Measurements from ENCODE around the gene ATP8A2. TPM values are rescaled to one million over a fixed set of nuclear protein-coding genes. Genes with fewer than 3 reads are reported as not detected.

ATP8A2 gene
- total RNA-seq, 1 experiment from 2014 or later: 5.2 TPM

DNA sequence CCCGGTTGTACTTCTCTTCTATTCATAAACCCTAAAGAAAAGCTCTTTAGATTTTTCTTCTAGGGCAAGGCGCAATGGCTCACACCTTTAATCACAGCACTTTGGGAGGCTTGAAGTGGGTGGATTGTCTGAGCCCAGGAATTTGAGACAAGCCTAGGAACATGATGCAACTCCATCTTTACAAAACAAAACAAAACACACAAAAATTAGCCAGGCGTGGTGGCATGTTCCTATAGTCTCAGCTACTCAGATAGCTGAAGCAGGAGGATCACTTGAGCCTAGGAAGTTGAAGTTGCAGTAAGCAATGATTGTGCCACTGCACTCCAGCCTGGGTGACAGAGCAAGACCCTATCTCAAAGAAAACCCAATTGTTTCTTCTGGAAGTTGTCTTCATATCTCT is 439.7 kb downstream of the ATP8A2 start:
- Mint-ChIP-seq H3K4me3 (no peak overlapping the region), H3K27me3 (ENCODE audit: low read depth) (no peaks in the 10 kb centered on the region), H3K4me1 (no peaks in the 10 kb centered on the region), H3K9me3 (peaks cover 10% of the 10 kb centered on the region), H3K27ac (no peak overlapping the region), H3K36me3 (peaks cover 5% of the 10 kb centered on the region)
- TF ChIP-seq, protein P1, sequence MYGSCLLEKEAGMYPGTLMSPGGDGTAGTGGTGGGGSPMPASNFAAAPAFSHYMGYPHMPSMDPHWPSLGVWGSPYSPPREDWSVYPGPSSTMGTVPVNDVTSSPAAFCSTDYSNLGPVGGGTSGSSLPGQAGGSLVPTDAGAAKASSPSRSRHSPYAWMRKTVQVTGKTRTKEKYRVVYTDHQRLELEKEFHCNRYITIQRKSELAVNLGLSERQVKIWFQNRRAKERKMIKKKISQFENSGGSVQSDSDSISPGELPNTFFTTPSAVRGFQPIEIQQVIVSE (CRISPR knock-in tag; IDR thresholded peaks at IDR 0.05; ENCODE audit: borderline replicate concordance): no peak
- TF ChIP-seq, protein P2, sequence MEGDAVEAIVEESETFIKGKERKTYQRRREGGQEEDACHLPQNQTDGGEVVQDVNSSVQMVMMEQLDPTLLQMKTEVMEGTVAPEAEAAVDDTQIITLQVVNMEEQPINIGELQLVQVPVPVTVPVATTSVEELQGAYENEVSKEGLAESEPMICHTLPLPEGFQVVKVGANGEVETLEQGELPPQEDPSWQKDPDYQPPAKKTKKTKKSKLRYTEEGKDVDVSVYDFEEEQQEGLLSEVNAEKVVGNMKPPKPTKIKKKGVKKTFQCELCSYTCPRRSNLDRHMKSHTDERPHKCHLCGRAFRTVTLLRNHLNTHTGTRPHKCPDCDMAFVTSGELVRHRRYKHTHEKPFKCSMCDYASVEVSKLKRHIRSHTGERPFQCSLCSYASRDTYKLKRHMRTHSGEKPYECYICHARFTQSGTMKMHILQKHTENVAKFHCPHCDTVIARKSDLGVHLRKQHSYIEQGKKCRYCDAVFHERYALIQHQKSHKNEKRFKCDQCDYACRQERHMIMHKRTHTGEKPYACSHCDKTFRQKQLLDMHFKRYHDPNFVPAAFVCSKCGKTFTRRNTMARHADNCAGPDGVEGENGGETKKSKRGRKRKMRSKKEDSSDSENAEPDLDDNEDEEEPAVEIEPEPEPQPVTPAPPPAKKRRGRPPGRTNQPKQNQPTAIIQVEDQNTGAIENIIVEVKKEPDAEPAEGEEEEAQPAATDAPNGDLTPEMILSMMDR (IDR thresholded peaks at IDR 0.05): no peak
- TF ChIP-seq TEAD1 (CRISPR knock-in tag; IDR thresholded peaks at IDR 0.05) (no peak), ZNF423 (CRISPR knock-in tag; IDR thresholded peaks at IDR 0.05) (no peak), ZNF317 (CRISPR knock-in tag; IDR thresholded peaks at IDR 0.05; ENCODE audit: borderline replicate concordance, low read depth) (no peak), SMAD3 (CRISPR knock-in tag; IDR thresholded peaks at IDR 0.05; ENCODE audit: borderline replicate concordance) (no peak), ZNF232 (CRISPR knock-in tag; IDR thresholded peaks at IDR 0.05) (no peak), NFE2L1 (CRISPR knock-in tag; IDR thresholded peaks at IDR 0.05) (no peak), FOXJ3 (CRISPR knock-in tag; IDR thresholded peaks at IDR 0.05; ENCODE audit: borderline replicate concordance) (no peak), RELA (CRISPR knock-in tag; IDR thresholded peaks at IDR 0.05; ENCODE audit: borderline replicate concordance) (no peak), NR2C2 (CRISPR knock-in tag; IDR thresholded peaks at IDR 0.05) (no peak), HMGA2 (CRISPR knock-in tag; IDR thresholded peaks at IDR 0.05) (no peak)
- TF ChIP-seq, protein P3, sequence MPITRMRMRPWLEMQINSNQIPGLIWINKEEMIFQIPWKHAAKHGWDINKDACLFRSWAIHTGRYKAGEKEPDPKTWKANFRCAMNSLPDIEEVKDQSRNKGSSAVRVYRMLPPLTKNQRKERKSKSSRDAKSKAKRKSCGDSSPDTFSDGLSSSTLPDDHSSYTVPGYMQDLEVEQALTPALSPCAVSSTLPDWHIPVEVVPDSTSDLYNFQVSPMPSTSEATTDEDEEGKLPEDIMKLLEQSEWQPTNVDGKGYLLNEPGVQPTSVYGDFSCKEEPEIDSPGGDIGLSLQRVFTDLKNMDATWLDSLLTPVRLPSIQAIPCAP (CRISPR knock-in tag; IDR thresholded peaks at IDR 0.05): no peak
- TF ChIP-seq, protein P4, sequence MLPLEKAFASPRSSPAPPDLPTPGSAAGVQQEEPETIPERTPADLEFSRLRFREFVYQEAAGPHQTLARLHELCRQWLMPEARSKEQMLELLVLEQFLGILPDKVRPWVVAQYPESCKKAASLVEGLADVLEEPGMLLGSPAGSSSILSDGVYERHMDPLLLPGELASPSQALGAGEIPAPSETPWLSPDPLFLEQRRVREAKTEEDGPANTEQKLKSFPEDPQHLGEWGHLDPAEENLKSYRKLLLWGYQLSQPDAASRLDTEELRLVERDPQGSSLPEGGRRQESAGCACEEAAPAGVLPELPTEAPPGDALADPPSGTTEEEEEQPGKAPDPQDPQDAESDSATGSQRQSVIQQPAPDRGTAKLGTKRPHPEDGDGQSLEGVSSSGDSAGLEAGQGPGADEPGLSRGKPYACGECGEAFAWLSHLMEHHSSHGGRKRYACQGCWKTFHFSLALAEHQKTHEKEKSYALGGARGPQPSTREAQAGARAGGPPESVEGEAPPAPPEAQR (CRISPR knock-in tag; IDR thresholded peaks at IDR 0.05): no peak
- TF ChIP-seq, protein P5, sequence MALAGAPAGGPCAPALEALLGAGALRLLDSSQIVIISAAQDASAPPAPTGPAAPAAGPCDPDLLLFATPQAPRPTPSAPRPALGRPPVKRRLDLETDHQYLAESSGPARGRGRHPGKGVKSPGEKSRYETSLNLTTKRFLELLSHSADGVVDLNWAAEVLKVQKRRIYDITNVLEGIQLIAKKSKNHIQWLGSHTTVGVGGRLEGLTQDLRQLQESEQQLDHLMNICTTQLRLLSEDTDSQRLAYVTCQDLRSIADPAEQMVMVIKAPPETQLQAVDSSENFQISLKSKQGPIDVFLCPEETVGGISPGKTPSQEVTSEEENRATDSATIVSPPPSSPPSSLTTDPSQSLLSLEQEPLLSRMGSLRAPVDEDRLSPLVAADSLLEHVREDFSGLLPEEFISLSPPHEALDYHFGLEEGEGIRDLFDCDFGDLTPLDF (CRISPR knock-in tag; IDR thresholded peaks at IDR 0.05): no peak
- TF ChIP-seq, protein P6, sequence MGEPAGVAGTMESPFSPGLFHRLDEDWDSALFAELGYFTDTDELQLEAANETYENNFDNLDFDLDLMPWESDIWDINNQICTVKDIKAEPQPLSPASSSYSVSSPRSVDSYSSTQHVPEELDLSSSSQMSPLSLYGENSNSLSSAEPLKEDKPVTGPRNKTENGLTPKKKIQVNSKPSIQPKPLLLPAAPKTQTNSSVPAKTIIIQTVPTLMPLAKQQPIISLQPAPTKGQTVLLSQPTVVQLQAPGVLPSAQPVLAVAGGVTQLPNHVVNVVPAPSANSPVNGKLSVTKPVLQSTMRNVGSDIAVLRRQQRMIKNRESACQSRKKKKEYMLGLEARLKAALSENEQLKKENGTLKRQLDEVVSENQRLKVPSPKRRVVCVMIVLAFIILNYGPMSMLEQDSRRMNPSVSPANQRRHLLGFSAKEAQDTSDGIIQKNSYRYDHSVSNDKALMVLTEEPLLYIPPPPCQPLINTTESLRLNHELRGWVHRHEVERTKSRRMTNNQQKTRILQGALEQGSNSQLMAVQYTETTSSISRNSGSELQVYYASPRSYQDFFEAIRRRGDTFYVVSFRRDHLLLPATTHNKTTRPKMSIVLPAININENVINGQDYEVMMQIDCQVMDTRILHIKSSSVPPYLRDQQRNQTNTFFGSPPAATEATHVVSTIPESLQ (CRISPR knock-in tag; IDR thresholded peaks at IDR 0.05): no peak
- DNase-seq (ENCODE audit: low spot score) (no peak), ATAC-seq (no peak)
- CTCF ChIA-PET: no interaction called here
- POLR2A ChIA-PET: no interaction called here

DNA sequence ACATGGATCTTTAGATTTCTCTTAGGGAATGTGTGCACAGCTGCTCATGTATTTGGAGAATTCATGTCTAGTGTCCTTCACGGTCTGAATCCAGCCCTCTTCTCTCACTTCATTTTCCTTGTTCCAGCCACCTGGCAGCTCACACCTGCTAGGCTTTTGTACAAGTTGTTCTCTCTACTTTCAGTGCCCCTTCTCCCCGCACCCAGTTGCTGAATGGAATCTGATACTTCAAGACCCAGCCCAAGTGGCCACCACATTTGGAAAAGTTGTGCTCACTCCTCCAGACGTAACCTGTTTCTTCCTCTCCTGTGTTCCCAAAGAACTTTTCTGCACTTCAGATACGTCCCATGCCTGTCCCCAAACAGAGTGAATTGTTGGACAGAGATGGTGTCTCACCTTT is 444.5 kb downstream of the ATP8A2 start:
- DNase-seq (ENCODE audit: low spot score) (no peak), ATAC-seq (no peak)
- Mint-ChIP-seq H3K4me1 (peaks cover 6% of the 10 kb centered on the region), H3K27ac (peak overlapping the region; percentile 51; the same call in 1 of the 2 replicates), H3K36me3 (peaks cover 5% of the 10 kb centered on the region), H3K27me3 (ENCODE audit: low read depth) (no peaks in the 10 kb centered on the region), H3K4me3 (no peak overlapping the region), H3K9me3 (peaks cover 10% of the 10 kb centered on the region)
- POLR2A ChIA-PET: no interaction called here
- CTCF ChIA-PET: no interaction called here
- TF ChIP-seq, protein P7, sequence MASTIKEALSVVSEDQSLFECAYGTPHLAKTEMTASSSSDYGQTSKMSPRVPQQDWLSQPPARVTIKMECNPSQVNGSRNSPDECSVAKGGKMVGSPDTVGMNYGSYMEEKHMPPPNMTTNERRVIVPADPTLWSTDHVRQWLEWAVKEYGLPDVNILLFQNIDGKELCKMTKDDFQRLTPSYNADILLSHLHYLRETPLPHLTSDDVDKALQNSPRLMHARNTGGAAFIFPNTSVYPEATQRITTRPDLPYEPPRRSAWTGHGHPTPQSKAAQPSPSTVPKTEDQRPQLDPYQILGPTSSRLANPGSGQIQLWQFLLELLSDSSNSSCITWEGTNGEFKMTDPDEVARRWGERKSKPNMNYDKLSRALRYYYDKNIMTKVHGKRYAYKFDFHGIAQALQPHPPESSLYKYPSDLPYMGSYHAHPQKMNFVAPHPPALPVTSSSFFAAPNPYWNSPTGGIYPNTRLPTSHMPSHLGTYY (CRISPR knock-in tag; IDR thresholded peaks at IDR 0.05): no peak
- TF ChIP-seq NR3C1 (CRISPR knock-in tag; conservative IDR thresholded peaks at IDR 0.05; ENCODE audit: low read depth): no peak
- TF ChIP-seq RORB (CRISPR knock-in tag; IDR thresholded peaks at IDR 0.05): no peak
- TF ChIP-seq, protein P8, sequence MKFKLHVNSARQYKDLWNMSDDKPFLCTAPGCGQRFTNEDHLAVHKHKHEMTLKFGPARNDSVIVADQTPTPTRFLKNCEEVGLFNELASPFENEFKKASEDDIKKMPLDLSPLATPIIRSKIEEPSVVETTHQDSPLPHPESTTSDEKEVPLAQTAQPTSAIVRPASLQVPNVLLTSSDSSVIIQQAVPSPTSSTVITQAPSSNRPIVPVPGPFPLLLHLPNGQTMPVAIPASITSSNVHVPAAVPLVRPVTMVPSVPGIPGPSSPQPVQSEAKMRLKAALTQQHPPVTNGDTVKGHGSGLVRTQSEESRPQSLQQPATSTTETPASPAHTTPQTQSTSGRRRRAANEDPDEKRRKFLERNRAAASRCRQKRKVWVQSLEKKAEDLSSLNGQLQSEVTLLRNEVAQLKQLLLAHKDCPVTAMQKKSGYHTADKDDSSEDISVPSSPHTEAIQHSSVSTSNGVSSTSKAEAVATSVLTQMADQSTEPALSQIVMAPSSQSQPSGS (CRISPR knock-in tag; IDR thresholded peaks at IDR 0.05; ENCODE audit: borderline replicate concordance, low read depth): no peak
- TF ChIP-seq, protein P9, sequence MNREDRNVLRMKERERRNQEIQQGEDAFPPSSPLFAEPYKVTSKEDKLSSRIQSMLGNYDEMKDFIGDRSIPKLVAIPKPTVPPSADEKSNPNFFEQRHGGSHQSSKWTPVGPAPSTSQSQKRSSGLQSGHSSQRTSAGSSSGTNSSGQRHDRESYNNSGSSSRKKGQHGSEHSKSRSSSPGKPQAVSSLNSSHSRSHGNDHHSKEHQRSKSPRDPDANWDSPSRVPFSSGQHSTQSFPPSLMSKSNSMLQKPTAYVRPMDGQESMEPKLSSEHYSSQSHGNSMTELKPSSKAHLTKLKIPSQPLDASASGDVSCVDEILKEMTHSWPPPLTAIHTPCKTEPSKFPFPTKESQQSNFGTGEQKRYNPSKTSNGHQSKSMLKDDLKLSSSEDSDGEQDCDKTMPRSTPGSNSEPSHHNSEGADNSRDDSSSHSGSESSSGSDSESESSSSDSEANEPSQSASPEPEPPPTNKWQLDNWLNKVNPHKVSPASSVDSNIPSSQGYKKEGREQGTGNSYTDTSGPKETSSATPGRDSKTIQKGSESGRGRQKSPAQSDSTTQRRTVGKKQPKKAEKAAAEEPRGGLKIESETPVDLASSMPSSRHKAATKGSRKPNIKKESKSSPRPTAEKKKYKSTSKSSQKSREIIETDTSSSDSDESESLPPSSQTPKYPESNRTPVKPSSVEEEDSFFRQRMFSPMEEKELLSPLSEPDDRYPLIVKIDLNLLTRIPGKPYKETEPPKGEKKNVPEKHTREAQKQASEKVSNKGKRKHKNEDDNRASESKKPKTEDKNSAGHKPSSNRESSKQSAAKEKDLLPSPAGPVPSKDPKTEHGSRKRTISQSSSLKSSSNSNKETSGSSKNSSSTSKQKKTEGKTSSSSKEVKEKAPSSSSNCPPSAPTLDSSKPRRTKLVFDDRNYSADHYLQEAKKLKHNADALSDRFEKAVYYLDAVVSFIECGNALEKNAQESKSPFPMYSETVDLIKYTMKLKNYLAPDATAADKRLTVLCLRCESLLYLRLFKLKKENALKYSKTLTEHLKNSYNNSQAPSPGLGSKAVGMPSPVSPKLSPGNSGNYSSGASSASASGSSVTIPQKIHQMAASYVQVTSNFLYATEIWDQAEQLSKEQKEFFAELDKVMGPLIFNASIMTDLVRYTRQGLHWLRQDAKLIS (CRISPR knock-in tag; IDR thresholded peaks at IDR 0.05; ENCODE audit: borderline replicate concordance): no peak

All from WTC11 (cell line).